SU-DHL-6 (cell line): ENCODE data around the gene TFF1.

Experiments used
- EZH2phosphoT487 ChIP-seq: fragments of 200-600 bp; sonication (generic), shearing (Covaris generic); conservative IDR thresholded peaks from 2 replicates; pipeline ENCODE4 v1.6.1; 2018; ENCODE audit warnings: mild to moderate bottlenecking, antibody characterized with exemption, low read length, moderate library complexity, mixed read lengths
- TF ChIP-seq, protein P1 (sequence below): fragments of 200-600 bp; sonication (generic); IDR thresholded peaks from one replicate; pipeline ENCODE4 v1.5.1; 2017; ENCODE audit warnings: antibody characterized with exemption, mild to moderate bottlenecking, low read length, moderate library complexity; ENCODE audit not compliant: insufficient read depth, poor library complexity, severe bottlenecking

- TF ChIP-seq, protein P1, sequence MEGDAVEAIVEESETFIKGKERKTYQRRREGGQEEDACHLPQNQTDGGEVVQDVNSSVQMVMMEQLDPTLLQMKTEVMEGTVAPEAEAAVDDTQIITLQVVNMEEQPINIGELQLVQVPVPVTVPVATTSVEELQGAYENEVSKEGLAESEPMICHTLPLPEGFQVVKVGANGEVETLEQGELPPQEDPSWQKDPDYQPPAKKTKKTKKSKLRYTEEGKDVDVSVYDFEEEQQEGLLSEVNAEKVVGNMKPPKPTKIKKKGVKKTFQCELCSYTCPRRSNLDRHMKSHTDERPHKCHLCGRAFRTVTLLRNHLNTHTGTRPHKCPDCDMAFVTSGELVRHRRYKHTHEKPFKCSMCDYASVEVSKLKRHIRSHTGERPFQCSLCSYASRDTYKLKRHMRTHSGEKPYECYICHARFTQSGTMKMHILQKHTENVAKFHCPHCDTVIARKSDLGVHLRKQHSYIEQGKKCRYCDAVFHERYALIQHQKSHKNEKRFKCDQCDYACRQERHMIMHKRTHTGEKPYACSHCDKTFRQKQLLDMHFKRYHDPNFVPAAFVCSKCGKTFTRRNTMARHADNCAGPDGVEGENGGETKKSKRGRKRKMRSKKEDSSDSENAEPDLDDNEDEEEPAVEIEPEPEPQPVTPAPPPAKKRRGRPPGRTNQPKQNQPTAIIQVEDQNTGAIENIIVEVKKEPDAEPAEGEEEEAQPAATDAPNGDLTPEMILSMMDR = no peak
- TF ChIP-seq EZH2phosphoT487 = no peak
These were observed 47.7 kb upstream of the TFF1 start for GRCh38 chr21:42414066-42414465.
